ENCODE data around the gene ASAP2.

GRCh38 chr2:9179572-9180201 lies 26.9 kb upstream of the ASAP2 start:
- TF ChIP-seq CTCF (IDR thresholded peaks at IDR 0.05; ENCODE audit: insufficient read depth, low read length) (no peak), GABPA (IDR thresholded peaks at IDR 0.05; ENCODE audit: low read depth) (no peak), REST (IDR thresholded peaks at IDR 0.05; ENCODE audit: insufficient replicate concordance, low read depth) (no peak)
